SK-N-SH (cell line): ENCODE measurements around the gene SMIM20. TPM values are rescaled to one million over a fixed set of nuclear protein-coding genes. Genes with fewer than 3 reads are reported as not detected.

Experiments used
- CTCF ChIA-PET: fragments of 300-600, 350-600 bp; formaldehyde crosslinking; extraction: SDS; loops from one replicate; lab custom pipeline; 2021; lab: Yijun Ruan, JAX
- POLR2A ChIA-PET: fragments of 350-600 bp; sonication (Branson Sonifier 250); formaldehyde crosslinking; extraction: SDS; loops from one replicate; lab custom pipeline; 2020; ENCODE audit warnings: antibody characterized with exemption, inconsistent platforms; lab: Yijun Ruan, JAX
- DNase-seq: peaks from one replicate; pipeline ENCODE4 v3.0.0; 2012
- H2AFZ ChIP-seq: fragments of 200-600 bp; sonication (generic); 2 replicates; pipeline ENCODE4 v1.8.1; 2016; ENCODE audit warnings: antibody characterized with exemption, mild to moderate bottlenecking, low read depth
- H3F3A ChIP-seq: fragments of 200-600 bp; sonication (generic); replicated peaks from 2 replicates; pipeline ENCODE3; 2016; ENCODE audit warnings: antibody characterized with exemption, mild to moderate bottlenecking; ENCODE audit not compliant: insufficient read depth
- H3K27ac ChIP-seq, 2 experiments: fragments of 200-500 bp in 1 of 2; fragments of 200-600 bp in 1 of 2; sonication (Bioruptor generic) in 1 of 2; sonication (generic), shearing (Covaris generic) in 1 of 2; 2 replicates each; pipeline versions ENCODE4 v1.5.1 to v1.6.1; 2014 to 2016; ENCODE audit warnings: low read depth in 2 of 2, inconsistent platforms in 1 of 2, low read length in 1 of 2, mild to moderate bottlenecking in 1 of 2, mixed read lengths in 1 of 2
- H3K27me3 ChIP-seq: fragments of 200-600 bp; sonication (generic), shearing (Covaris generic); 2 replicates; pipeline ENCODE4 v1.6.1; 2016; ENCODE audit warnings: mixed run types; ENCODE audit not compliant: insufficient read depth
- H3K36me3 ChIP-seq, 2 experiments: fragments of 200-500 bp in 1 of 2; fragments of 200-600 bp in 1 of 2; sonication (Bioruptor generic) in 1 of 2; sonication (generic) in 1 of 2; replicated peaks in 1 of 2; 2 replicates each; pipeline versions ENCODE3 to v1.5.1; 2014 to 2016; ENCODE audit warnings: low read length in 1 of 2, mild to moderate bottlenecking in 1 of 2; ENCODE audit not compliant: insufficient read depth in 2 of 2, control insufficient read depth in 1 of 2
- H3K4me1 ChIP-seq, 2 experiments: fragments of 200-500 bp in 1 of 2; fragments of 200-600 bp in 1 of 2; sonication (Bioruptor generic) in 1 of 2; sonication (generic), shearing (Covaris generic) in 1 of 2; 2 replicates each; pipeline versions ENCODE4 v1.5.1 to v1.6.1; 2014 to 2016; ENCODE audit warnings: low read depth in 1 of 2, low read length in 1 of 2, mixed run types in 1 of 2; ENCODE audit not compliant: insufficient read depth in 2 of 2, control insufficient read depth in 1 of 2
- H3K4me2 ChIP-seq: fragments of 200-600 bp; sonication (generic), shearing (Covaris generic); 2 replicates; pipeline ENCODE4 v1.6.1; 2017; ENCODE audit warnings: mixed run types
- H3K4me3 ChIP-seq, 2 experiments: fragments of 200-500 bp in 1 of 2; fragments of 200-600 bp in 1 of 2; sonication (Bioruptor generic) in 1 of 2; sonication (generic), shearing (Covaris generic) in 1 of 2; 2 replicates each; pipeline versions ENCODE4 v1.5.1 to v1.8.1; 2014 to 2016; ENCODE audit warnings: low read depth in 2 of 2, inconsistent platforms in 1 of 2, low read length in 1 of 2, mild to moderate bottlenecking in 1 of 2, mixed read lengths in 1 of 2, moderate library complexity in 1 of 2
- H3K79me2 ChIP-seq: fragments of 200-600 bp; sonication (generic); 2 replicates; pipeline ENCODE4 v1.8.1; 2017; ENCODE audit warnings: mild to moderate bottlenecking; ENCODE audit not compliant: insufficient read depth
- H3K9ac ChIP-seq: fragments of 200-600 bp; sonication (generic); 2 replicates; pipeline ENCODE4 v1.6.1; 2017; ENCODE audit warnings: mixed run types
- H3K9me2 ChIP-seq: fragments of 200-600 bp; sonication (generic); 2 replicates; pipeline ENCODE4 v1.6.1; 2017; ENCODE audit warnings: mixed run types
- H3K9me3 ChIP-seq: fragments of 200-600 bp; sonication (generic); 2 replicates; pipeline ENCODE4 v1.6.1; 2017; ENCODE audit warnings: mixed run types, mild to moderate bottlenecking, moderate library complexity
- H4K20me1 ChIP-seq: fragments of 200-600 bp; sonication (generic); 2 replicates; pipeline ENCODE4 v1.6.1; 2017; ENCODE audit warnings: mild to moderate bottlenecking, mixed run types; ENCODE audit not compliant: insufficient read depth
- CHD2 ChIP-seq: fragments of 150-350 bp; IDR thresholded peaks from 2 replicates; pipeline ENCODE4 v1.6.1; 2018; ENCODE audit warnings: low read length; ENCODE audit not compliant: partially characterized antibody
- CTCF ChIP-seq: fragments of 200-600 bp; sonication (generic); IDR thresholded peaks from 2 replicates; pipeline ENCODE4 v1.6.1; 2017; ENCODE audit warnings: antibody characterized with exemption, mild to moderate bottlenecking, moderate library complexity
- ELF1 ChIP-seq: IDR thresholded peaks from 2 replicates; pipeline ENCODE4 v1.4.0; 2012
- EZH2phosphoT487 ChIP-seq: fragments of 200-600 bp; sonication (generic); IDR thresholded peaks from 2 replicates; pipeline ENCODE4 v1.6.1; 2017; ENCODE audit warnings: low read depth, mixed run types, mild to moderate bottlenecking, antibody characterized with exemption, moderate library complexity, borderline replicate concordance
- FOSL2 ChIP-seq: IDR thresholded peaks from 2 replicates; pipeline ENCODE4 v1.4.0; 2012; ENCODE audit warnings: low read depth, mild to moderate bottlenecking, moderate library complexity, borderline replicate concordance
- FOXM1 ChIP-seq: IDR thresholded peaks from 2 replicates; pipeline ENCODE4 v1.4.0; 2012; ENCODE audit warnings: low read depth, mild to moderate bottlenecking
- GATA2 ChIP-seq: sonication (generic); formaldehyde crosslinking; IDR thresholded peaks from 2 replicates; pipeline ENCODE4 v1.5.0; 2020; ENCODE audit warnings: mild to moderate bottlenecking, missing genetic modification reagents
- JUND ChIP-seq: IDR thresholded peaks from 2 replicates; pipeline ENCODE4 v1.4.0; 2012
- SIN3A ChIP-seq: IDR thresholded peaks from 2 replicates; pipeline ENCODE4 v1.6.1; 2012; ENCODE audit warnings: low read depth, mild to moderate bottlenecking, low read length, moderate library complexity, borderline replicate concordance
- SMC3 ChIP-seq: IDR thresholded peaks from 2 replicates; pipeline ENCODE4 v1.6.1; 2012; ENCODE audit warnings: low read depth, low read length, improper control_type of control experiment
- USF2 ChIP-seq: fragments of 150-350 bp; IDR thresholded peaks from 2 replicates; pipeline ENCODE4 v1.6.1; 2017; ENCODE audit warnings: antibody characterized with exemption, low read length, low read depth, borderline replicate concordance
- YY1 ChIP-seq: IDR thresholded peaks from 2 replicates; pipeline ENCODE4 v1.4.0; 2012; ENCODE audit warnings: low read depth, mild to moderate bottlenecking
- ZBTB33 ChIP-seq: IDR thresholded peaks from 2 replicates; pipeline ENCODE4 v1.4.0; 2012; ENCODE audit warnings: low read depth, borderline replicate concordance
- WGBS: methylation state at CpG from one replicate; pipeline ENCODE4 v1.1.6; 2017; ENCODE audit warnings: low lambda C conversion rate; 5-methylcytosine and 5-hydroxymethylcytosine counted together
- polyA plus RNA-seq, 3 experiments: library from polyadenylated mRNA; depleted of rRNA; stranded (reverse); fragments of >200 nt; gene quantifications; 2 replicates each; pipeline ENCODE4 v1.2.3, GENCODE V29; 2012

Gene SMIM20
- polyA plus RNA-seq, 1 of the 3 experiments (the other 2 are of a cell fraction): 39.4 TPM

DNA sequence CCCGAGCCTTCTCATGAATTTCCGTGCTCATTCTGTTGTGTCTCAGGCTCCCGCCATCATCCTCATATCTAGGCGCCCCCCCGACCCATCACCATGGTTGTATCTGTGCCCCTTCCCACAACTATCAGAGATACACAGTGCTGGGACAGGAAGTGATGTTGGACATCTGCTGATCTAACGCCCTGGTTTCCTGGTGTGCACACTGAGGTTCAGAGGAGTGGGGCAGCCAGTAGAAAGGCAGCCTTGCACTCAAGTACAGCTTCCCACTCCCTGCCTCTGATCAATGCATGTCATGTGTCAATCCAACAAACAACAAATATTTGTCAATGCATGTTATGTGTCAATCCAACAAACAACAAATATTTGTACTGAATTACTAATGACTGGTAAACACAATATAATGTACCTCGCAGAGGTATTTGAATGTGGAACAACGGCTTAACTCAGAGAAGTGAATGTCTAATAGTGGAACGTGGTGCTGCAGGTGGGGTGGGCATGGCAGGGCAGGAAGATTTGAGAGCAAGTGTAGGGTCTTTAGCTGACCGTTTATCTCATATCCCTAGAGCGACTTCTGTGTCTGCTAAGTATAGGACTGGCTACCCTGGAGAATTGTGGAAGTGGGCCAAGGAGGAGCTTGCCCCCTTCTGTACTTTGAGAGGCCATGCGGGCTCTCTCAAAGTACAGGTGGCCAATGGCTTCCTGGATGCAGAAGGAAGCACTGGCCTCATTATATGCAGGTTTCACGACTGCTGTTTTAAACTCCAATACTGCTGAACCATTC, 41.0 kb upstream of the SMIM20 start:
- Histone ChIP-seq H3K4me3 (no peak overlapping the region), H3K36me3 (no peaks in the 10 kb centered on the region), H3K4me2 (no peak overlapping the region), H4K20me1 (no peaks in the 10 kb centered on the region), H3K27me3 (no peaks in the 10 kb centered on the region), H3K9me3 (no peaks in the 10 kb centered on the region), H3K9ac (no peak overlapping the region), H3K79me2 (no peaks in the 10 kb centered on the region), H3F3A (no peaks in the 10 kb centered on the region), H3K4me1 (no peaks in the 10 kb centered on the region), H3K27ac (no peak overlapping the region), H3K9me2 (no peaks in the 10 kb centered on the region), H2AFZ (no peak overlapping the region)
- ChIA-PET POLR2A (no interaction called here), CTCF (no interaction called here)
- 68% methylated on average over 10 of the region's 13 CpGs for WGBS
- TF ChIP-seq CHD2 (no peak), EZH2phosphoT487 (no peak), GATA2 (CRISPR knock-in tag) (no peak), ELF1 (no peak), SMC3 (no peak), YY1 (no peak), USF2 (no peak), CTCF (no peak), FOXM1 (no peak), FOSL2 (no peak), JUND (no peak), ZBTB33 (no peak)
- DNase-seq: no peak

- POLR2A ChIA-PET: no interaction called here
- Histone ChIP-seq H3K9ac (no peak overlapping the region), H3K9me3 (no peaks in the 10 kb centered on the region), H3K9me2 (no peaks in the 10 kb centered on the region), H3K27ac (no peak overlapping the region), H3K4me1 (no peaks in the 10 kb centered on the region; a peak in 1 of 4 replicates), H3K4me2 (no peak overlapping the region), H3K27me3 (no peaks in the 10 kb centered on the region), H4K20me1 (no peaks in the 10 kb centered on the region), H2AFZ (no peak overlapping the region), H3F3A (no peaks in the 10 kb centered on the region), H3K36me3 (no peaks in the 10 kb centered on the region), H3K4me3 (no peak overlapping the region), H3K79me2 (no peaks in the 10 kb centered on the region)
- DNase-seq: no peak
- CTCF ChIA-PET: no interaction called here
- TF ChIP-seq CTCF: no peak
- TF ChIP-seq SIN3A: no peak
- WGBS: 86% methylated on average over 7 of the region's 7 CpGs
Observed at GRCh38 chr4:25873632-25874129, 40.3 kb upstream of the SMIM20 start.
